Stimulated activated CD4-positive, alpha-beta T cell treated with anti-CD3 and anti-CD28 coated beads, Interleukin-12 subunit alpha, Interleukin-12 subunit beta, amount 100 ng/mL, for 48 hours (primary cell): ENCODE results near the gene DPF1.
"Not testable (repeated sequence)": the region's sequence is repeated elsewhere in the genome, so short reads cannot be mapped to it uniquely, and the experiment has no call there.

Experiments
- DNase-seq, 3 donors: peaks; one replicate each; pipeline ENCODE4 v3.0.0-alpha.2; 2020; ENCODE audit warnings: low read depth in 2 of 3, low spot score in 1 of 3

DPF1 gene

DNA sequence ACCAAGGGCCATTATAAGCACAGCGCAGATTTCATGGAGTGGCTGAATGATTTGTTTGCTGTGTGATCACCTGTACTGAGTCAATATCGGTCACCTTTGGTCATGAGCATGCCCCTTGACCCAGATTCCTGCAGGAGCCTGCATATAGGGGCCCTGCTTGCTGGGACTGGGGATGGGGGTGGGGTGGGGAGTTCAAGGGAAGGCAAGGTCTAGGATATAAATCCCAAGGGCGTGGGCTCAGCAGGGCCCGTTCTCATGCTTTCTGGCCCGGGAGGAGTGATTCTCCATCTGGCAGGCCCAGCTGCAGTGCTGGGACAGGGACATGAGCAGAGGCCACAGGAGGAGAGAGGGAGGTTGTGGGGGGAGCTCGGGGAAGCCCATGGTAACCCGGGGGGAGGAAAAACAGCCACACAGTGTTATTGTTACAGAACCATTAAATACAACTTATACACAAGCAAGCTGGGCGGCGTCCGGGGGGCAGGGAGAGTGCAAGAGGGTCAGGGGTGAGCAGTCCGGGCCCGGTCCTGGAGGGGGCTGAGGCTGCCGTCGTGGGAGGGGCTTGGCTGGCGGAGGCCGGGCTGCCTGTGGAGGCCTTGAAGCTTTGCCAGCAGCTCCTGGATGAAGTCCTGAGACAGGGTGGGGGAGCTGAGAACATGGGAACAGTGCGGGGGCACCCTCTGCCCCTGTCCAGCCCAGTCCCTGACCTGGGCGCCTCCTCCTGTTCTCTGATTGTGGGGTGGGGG, 27.0 kb upstream of the DPF1 start:
- DNase-seq: no peak

DNA sequence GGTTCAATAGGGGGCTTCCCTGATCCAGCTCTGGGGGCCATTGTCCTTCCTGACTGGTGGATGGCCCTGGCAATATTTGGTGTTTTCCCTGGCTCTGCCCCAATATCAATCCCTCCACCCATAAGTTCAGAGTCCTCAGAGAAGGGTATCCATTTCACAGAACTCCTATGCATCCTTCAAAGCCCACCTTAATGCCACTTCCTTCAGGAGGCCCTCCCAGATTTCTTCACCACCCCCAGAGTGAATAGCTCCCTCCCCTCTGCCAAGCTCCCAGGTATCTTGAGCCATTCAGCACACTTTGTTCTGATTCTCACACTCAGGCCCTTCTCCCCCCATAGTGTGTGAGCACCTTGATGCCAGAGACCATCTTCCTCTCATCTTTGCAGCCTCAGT, 26.4 kb upstream of the DPF1 start:
- DNase-seq: no peak

DNA sequence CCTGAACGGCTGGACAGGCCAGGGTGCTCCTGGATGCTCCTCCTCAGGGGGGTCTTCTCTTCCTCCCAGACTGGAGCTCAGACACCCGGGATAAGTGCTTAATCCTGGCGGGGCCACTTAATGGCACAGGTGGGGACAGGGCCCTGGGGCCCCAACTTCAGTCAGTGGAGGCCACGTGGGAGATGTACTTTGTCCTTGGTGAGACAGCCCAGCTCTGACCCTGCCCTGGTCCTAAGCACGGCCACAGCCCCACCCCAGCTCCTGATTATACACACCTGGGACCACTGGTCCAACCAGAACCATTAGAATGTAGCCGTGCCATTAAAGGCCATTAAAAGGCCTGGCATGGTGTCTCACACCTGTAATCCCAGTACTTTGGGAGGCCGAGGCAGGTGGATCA, 24.4 kb upstream of the DPF1 start:
- DNase-seq: no peak

DNA sequence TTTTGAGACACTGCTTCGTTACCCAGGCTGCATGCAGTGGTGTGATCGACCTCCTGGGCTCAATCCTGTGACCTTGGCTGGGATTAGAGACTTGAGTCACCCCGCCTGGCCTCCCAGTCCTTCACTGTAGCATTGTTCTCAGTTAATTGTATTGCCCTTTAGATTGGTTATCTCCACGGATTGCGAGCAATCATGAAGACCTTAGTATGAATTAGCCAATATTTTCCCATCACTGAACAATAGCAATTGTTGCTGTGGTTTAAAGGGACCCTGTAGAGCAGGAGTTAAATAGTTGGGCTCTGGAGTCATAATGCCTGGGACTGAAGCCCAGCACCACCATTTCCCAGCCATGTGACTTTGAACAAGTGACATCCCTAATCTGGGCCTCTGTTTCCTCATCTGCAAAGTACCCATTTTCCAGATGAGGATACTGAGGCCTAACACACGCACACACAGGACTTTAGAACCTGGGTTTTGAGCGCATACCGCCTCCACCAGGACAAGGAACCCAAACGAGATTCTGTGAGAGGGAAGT, 23.8 kb upstream of the DPF1 start:
- DNase-seq: no peak

DNA sequence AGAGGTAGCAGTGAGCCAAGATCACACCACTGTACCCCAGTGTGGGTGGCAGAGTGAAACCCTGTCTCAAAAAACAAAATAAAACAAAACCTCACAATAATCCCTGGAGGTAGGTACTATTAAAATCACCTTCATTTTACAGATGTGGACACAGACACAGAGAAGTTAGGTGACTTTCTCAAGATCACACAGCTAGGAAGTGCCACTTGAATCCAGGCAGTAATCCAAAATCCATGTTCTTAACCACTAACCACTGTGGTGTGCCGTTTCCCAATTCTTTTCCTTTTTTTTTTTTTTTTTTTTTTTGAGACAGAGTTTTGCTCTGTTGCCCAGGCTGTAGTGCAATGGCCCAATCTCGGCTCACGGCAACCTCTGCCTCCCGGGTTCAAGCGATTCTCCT, 23.1 kb upstream of the DPF1 start:
- DNase-seq: no peak

DNA sequence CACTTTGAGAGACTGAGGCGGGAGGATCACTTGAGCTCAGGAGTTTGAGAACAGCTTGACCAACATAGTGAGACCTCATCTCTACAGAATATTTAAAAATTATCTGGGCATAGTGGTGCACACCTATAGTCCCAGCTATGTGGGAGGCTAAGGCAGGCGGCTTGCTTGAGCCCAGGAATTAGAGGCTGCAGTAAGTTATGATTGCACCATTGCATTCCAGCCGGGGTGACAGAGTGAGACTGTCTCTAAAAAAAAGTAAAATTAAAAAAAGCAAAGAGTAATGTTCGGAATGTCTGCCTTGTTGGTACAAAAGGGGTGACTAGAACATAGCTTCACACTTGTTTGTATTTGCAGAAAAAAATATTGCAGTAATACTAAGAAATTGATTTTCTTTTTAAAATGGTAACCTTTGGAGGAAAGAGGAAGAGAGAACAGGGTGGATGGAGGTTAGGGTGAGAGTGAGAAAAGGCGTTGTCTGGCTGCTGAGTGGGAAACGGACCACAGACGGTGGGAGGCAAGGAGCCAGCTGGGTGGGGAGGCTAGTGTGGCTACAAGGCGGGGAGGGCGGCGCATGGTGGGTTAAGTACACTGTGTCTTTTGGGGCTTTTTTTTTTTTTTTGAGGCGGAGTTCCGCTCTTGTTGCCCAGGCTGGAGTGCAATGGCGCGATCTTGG, 21.9 kb upstream of the DPF1 start:
- no peak for DNase-seq

DNA sequence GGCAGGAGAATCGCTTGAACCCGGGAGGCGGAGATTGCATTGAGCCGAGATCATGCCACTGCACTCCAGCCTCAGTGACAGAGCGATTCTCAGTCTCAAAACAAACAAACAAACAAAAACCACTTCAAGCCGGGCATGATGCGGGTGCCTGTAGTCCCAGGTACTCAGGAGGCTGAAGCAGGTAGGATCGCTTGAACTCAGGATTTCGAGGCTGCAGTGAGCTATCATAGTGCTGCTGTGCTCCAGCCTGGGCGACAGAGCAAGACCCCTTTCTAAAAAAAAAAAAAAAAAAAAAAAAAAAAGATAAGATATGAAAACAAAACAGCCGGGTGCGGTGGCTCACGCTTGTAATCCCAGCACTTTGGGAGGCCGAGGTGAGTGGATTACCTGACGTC, 19.3 kb upstream of the DPF1 start:
- DNase-seq: no peak

DNA sequence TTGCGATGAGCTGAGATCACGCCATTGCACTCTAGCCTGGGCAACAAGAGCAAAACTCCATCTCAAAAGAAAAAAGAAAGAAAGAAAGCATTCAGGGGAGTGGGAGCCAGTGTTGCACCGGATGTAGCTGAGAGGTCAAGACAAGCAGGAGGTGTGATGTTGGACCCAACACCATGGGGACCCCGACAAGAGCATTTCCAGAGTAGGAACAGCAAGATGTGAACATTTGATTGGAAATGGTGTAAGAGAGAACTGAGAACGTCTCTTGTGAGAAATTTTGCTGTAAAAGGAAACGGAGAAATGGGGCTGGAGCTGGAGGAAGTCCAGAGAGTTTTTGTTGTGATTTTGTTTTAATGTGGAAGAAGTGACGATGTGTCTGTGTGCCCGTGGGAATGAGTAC, 15.8 kb upstream of the DPF1 start:
- DNase-seq: no peak

DNA sequence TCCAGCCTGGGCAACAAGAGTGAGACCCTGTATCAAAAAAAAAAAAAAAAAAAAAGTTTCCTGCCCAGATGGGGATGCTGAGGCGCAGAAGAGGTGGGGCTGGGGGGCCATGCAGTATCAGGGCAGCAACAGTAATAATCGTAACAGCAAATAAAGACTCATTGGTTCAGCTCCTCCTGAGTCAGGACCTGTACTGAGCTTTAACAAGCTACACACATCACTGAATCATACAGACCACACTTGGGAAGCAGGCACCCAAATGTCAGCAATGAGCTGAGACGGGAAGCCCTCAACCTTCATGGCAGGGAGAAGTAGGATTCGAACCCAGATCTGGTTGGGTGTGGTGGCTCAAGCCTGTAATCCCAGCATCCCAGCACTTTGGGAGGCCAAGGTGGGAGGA, 10.6 kb upstream of the DPF1 start:
- DNase-seq: no peak

DNA sequence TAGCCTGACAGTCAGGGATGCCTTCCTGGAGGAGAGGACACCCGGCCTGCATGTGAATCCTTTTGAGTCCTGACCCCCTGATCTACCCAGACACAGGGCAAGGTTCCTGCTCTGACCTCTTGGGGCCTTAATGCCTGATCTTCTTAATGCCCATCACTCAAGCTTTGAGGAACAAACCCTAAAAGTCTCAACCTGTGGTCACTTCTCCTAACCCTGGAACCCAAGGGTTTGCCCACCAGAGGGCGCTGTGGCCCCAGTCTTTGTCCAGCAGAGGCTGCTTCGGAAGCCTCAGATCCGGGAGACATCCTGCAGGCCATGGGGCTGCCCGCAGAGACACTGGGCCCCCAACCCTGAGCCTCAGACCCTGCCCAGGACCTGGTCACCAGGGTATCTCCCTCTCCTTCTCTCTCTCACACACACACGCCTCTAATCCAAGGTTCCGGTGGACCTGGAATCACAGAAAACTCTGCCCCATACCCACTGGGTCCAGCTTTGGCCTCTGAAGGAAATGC, 9.8 kb upstream of the DPF1 start:
- DNase-seq: peak; percentile 68 to 89 (median 76)

DNA sequence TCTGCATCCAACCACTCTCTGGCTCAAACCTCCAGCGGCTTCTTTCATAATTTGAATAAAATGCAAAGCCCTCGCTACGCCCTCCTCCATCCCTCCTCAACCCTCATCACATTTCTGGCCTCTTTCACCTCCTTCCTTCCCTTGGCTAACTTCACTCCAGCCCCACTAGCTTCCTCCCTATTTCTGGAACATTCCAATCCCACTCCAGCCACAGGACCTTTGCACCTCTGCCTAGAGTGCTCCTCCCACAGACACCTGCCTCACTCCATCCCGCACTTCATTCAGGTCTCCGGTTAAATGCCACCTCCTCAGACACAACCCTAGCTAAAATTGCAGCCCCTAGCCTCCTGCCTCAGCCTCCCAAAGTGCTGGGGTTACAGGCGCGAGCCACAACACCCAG, 7.9 kb upstream of the DPF1 start:
- no peak for DNase-seq

DNA sequence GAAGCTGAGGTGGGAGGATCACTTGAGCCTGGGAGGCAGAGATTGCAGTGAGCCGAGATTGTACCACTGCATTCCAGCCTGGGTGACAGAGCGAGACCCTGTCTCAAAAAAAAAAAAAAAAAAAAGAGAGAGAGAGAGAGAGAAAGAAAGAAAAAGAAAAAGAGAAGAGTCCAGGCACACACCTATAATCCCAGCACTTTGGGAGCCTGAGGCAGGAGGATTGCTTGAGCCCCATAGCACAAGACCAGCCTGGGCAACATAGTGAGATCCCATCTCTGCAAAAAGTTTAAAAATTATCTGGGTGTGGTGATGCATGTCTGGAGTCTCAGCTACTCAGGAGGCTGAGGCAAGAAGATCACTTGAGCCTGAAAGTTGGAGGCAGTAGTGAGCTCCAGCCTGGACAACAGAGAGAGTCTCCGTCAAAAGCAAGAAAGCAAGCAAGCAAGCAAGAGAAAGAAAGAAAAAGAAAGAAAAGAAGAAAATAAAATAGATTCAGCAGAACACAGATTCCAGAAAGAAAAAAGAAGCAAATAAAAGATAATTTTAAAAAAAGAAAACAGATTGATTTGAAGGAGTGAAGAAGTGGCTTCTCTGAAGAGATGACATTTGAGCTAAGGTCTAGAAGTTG, 6.6 kb upstream of the DPF1 start:
- DNase-seq: not testable (repeated sequence)

DNA sequence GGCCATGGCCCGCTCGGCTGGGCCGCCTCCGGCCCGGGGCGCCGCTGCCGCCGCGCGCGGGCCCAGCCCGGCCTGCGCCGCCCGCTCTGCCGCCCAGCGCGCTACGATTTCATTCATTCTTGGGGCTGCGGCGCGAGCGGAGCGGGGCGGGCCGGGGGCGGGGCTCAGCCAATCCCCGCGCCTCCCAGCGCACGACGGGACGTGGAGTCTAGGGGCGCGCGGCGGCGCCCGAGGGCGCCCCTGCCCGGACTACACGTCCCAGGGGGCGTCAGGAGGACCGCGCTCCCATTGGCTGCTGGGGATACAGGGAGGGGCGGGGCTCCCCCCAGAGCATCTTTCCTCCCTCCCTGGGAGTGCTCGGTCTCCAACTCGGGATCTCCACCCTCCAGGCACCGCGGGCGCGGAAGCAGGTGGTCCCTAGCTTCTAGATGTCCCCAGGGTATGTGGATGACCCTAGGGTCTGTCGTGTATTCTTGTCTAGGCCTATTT, 5.6 kb upstream of the DPF1 start:
- DNase-seq: peak; percentile 45 to 65 (median 57)

DNA sequence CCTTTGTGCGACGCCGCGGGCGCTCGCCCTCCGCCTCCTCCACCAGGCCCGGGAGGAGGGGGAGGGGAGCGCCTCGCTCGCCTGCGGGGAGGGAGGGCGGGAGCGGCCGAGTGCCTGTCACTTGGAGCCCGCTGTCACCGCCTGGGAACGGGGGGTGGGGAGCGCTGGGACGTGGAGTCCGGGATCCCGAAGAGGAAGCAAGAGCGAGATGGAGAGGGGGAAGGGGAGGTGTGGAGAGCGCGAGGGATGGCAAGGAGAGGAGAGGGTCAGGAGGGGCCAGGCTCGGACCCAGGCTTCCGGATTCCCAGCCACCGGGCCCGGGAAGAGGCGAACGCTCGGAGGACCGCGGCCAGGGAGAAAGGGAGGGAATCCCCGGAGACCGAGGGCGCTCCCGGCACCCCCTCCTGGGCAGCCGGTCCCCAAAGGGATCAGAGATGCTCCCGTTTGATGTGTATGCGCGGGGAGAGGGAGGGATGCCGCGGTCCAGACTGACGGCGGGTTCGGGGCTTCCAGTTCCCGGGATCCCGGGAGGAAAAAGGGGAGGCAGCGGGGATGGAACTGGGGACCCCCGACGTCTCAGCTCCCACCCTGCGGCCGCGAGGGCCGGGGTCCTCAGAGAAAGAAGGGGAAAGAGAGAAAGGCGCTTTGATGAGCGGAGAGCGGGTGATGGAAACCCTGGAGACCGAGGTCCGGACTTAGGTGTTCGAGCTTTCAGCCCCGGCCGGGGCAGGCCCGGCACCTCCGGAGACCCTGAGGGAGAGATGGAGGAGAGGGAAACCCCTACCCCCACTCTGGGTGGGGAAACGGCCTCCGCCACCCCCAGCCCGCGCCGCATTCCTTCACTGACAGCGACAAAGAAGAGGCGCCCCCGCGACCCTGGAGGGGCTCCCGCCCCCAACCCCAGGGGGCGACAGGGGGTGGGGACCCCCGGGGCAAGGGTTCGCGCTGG, 4.7 kb upstream of the DPF1 start:
- no peak for DNase-seq

DNA sequence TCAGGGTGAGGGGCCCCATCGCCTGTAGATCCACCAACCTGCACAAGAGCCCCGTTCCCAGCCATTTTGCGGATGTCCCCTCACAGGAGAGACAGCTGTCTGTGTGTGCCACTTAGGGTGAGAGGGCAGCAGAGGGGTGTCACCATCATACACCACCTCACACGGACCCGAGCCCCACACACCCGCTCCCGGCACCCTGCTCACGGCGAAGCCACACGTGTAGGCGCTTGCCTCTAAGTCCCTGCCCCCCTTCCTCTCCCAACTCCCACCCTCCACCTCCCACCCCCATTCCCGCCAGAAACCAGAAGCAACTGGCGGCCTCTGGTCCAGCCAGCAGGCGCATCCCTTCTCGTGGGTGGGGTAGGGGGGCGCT, 4.0 kb upstream of the DPF1 start:
- no peak for DNase-seq

DNA sequence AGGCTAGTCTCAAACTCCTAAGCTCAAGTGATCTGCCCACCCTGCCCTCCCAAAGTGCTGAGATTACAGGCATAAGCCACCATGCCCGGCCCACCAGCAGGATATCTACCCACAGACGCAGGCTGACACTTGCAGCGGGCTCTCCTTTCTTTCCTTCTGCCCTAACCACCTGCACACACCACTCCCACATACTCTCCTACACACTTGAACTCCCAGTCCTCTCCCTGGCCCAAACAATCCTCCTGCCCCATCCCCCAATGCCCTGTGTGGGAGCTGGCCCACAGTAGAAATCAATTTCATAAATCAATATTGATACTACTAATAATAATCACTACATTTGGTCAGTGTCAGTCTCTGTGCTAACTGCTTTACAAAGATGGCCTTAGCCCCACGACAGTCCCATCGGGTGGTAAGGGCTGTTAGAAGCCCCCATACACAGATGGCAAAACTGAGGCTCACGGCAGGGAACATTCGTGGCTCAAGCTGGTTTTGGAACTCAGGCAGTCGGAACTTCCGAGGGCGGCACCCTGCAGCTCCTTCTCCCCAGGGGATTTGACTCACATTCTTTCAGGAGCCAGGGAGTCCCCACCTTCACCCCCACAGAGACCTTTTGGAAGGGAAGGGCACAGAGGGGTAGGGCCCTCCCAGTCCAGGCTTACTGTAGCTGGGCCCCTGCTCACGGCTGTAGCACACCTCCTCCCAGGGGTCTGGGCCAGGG, 3.4 kb upstream of the DPF1 start:
- DNase-seq: no peak

DNA sequence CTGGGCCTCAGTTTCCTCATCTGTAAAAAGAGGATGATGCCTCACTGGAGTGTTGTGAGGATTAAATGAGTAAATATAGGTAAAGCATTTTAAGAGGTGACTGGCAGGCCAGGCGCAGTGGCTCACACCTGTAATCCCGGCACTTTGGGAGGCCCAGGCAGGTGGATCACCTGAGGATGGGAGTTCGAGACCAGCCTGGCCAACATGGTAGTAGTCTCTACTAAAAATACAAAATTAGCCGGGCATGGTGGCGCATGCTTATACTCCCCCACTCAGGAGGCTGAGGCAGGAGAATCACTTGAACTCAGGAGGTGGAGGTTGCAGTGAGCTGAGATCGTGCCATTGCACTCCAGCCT, 819 bp upstream of the DPF1 start:
- not testable (repeated sequence) for DNase-seq

DNA sequence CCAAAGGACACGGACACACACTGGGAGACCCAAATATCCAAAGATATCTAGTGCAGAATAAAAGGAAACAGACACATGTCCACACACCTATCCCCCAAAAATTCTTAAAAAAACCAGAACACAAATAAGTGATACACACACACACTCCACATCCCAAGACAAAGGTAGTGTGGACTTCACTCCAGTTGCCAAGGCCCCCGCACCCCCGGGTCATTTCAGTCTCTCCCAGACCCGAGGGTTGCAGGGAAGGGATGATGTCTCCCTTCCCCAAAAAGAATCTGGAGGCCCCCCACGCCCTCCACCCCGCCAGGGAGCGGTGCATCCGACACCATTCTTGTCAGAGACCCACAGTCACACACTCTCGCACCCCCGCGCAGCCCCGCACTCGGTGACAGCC, 407 bp downstream of the DPF1 start:
- DNase-seq: no peak

DNA sequence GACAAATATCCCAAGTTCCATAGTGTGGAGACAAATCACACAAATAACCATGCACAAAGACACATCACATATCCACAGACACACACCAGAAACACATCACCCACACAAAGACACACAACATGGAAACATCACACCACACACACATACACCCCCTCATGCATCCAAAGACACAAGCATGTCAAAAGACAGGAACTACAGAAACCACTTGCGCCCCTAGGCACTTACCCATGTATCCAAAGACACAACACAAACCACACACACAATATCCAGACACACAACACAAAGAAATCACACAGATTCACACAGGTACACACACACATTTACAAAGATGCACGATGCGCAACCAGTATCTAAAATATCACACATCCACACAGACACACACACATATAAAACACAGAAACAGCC, 901 bp downstream of the DPF1 start:
- DNase-seq: no peak
